ENCODE measurements around the gene PRKCA. TPM values are rescaled to one million over a fixed set of nuclear protein-coding genes. Genes with fewer than 3 reads are reported as not detected.

Gene PRKCA
- total RNA-seq, 3 donors from 2014 or later (not counting 1 experiment from before 2014, with no cell fraction given), result 19.6 to 29.0 (median 20.4) TPM

DNA sequence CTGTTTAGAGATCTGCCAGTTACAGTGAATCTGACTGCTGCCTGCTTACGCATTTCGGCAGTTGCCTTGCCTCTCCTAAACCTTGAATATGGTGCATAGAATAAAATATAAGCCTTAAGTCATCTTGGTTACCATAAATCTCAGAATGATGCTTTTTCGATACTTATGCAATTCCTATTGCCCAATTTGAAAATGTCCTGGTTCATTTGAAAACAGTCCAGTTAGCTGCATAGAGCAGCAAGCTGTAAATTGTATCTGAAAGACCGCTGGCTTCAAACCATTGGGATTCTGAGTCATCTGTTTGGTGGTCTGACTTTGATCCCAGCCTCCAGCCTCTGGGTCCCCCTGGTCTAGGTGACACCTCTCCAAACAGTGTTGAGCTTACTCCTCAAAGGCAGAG lies 2.7 kb upstream of the PRKCA start:
- Mint-ChIP-seq H3K4me1 (peaks cover 24 to 32% of the 10 kb centered on the region in 2 donors), H3K36me3 (no peaks in the 10 kb centered on the region), H3K27me3 (ENCODE audit: low read depth in 2 of 2) (peaks cover 0 to 4% of the 10 kb centered on the region in 2 donors), H3K4me3 (no peak overlapping the region), H3K9me3 (no peaks in the 10 kb centered on the region), H3K27ac (no peak overlapping the region)
- ATAC-seq (no peak), DNase-seq (no peak)
- 94% methylated on average over 4 of the region's 4 CpGs for WGBS (ENCODE audit: insufficient coverage)
- Histone ChIP-seq H3K36me3 (ENCODE audit: control insufficient read depth, insufficient read depth, low read length) (no peaks in the 10 kb centered on the region), H3K27me3 (ENCODE audit: control insufficient read depth, insufficient read depth, low read length) (no peaks in the 10 kb centered on the region), H3K27ac (ENCODE audit: low read length) (no peak overlapping the region), H3K4me1 (ENCODE audit: control insufficient read depth, insufficient read depth, low read length) (peaks cover 20% of the 10 kb centered on the region), H3K4me3 (ENCODE audit: low read length) (no peak overlapping the region), H3K9me3 (ENCODE audit: control insufficient read depth, insufficient read depth, low read length) (no peaks in the 10 kb centered on the region)
- TF ChIP-seq, protein P1, sequence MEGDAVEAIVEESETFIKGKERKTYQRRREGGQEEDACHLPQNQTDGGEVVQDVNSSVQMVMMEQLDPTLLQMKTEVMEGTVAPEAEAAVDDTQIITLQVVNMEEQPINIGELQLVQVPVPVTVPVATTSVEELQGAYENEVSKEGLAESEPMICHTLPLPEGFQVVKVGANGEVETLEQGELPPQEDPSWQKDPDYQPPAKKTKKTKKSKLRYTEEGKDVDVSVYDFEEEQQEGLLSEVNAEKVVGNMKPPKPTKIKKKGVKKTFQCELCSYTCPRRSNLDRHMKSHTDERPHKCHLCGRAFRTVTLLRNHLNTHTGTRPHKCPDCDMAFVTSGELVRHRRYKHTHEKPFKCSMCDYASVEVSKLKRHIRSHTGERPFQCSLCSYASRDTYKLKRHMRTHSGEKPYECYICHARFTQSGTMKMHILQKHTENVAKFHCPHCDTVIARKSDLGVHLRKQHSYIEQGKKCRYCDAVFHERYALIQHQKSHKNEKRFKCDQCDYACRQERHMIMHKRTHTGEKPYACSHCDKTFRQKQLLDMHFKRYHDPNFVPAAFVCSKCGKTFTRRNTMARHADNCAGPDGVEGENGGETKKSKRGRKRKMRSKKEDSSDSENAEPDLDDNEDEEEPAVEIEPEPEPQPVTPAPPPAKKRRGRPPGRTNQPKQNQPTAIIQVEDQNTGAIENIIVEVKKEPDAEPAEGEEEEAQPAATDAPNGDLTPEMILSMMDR (IDR thresholded peaks at IDR 0.05), result no peak
- intact Hi-C loops (cut with micrococcal nuclease), result loop anchor here (5.0 kb wide), 1 partner anchor 268 kb away; no protein-coding TSS in a partner anchor

DNA sequence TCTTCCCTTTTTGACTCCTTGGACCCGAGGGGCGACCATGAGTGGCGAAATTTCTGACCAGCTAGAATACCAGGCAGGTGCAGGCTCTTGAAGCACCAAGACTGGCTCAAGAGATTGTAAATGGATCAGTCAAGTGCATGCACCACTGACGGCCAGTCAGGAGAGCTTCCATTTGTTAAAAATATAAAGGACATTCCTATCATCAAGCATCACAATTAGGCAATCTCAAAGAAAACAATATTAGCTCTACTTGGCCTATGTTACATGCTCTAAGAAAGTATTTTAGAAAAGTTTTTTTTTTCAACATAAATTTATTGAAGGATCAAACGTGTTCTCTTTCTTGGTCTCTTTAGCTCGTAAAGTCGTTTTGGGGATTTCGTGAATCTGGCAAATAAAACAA lies 1.5 kb upstream of the PRKCA start:
- ATAC-seq (no peak), DNase-seq (no peak)
- Histone ChIP-seq H3K27me3 (ENCODE audit: control insufficient read depth, insufficient read depth, low read length) (no peaks in the 10 kb centered on the region), H3K36me3 (ENCODE audit: control insufficient read depth, insufficient read depth, low read length) (no peaks in the 10 kb centered on the region), H3K4me3 (ENCODE audit: low read length) (no peak overlapping the region), H3K9me3 (ENCODE audit: control insufficient read depth, insufficient read depth, low read length) (no peaks in the 10 kb centered on the region), H3K27ac (ENCODE audit: low read length) (no peak overlapping the region), H3K4me1 (ENCODE audit: control insufficient read depth, insufficient read depth, low read length) (peaks cover 20% of the 10 kb centered on the region)
- WGBS (ENCODE audit: insufficient coverage), result 92% methylated on average over 8 of the region's 8 CpGs
- Mint-ChIP-seq H3K9me3 (no peaks in the 10 kb centered on the region), H3K27ac (peak overlapping the region in 1 of 2 donors; percentile 62), H3K27me3 (ENCODE audit: low read depth in 2 of 2) (peaks cover 0 to 4% of the 10 kb centered on the region in 2 donors), H3K36me3 (no peaks in the 10 kb centered on the region), H3K4me1 (peaks cover 24 to 34% of the 10 kb centered on the region in 2 donors), H3K4me3 (peak overlapping the region; percentile 98)
- intact Hi-C loops (cut with micrococcal nuclease), result loop anchor here (5.0 kb wide), 1 partner anchor 266 kb away; no protein-coding TSS in a partner anchor
- TF ChIP-seq, protein P1 (IDR thresholded peaks at IDR 0.05), result no peak

DNA sequence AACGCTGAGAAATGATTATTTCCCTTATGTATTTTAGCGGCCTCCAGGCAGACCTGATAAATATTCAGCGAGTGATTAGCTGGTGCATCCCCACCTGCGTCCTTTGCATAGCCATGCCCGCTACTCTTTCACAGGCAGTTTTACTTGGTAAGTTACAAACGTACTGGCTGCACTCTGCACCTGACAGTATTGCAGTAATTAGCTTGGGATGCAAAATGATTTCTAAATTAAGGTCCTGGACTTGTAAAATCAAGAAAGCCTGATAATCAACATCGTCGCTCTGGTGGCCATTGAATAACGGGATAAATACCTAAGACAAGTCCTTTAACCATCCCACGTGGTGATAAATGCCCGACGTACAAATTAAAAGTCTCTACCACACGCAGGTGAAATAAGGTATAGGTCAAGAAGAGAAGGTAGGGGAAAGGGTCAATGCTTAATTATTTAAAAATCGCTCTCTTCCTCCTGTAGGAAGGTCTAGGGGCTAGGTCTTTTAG lies 998 bp upstream of the PRKCA start:
- Mint-ChIP-seq H3K4me1 (peaks cover 24 to 34% of the 10 kb centered on the region in 2 donors), H3K9me3 (no peaks in the 10 kb centered on the region), H3K27ac (peak overlapping the region; percentile 62 to 88), H3K27me3 (ENCODE audit: low read depth in 2 of 2) (peaks cover 0 to 4% of the 10 kb centered on the region in 2 donors), H3K36me3 (no peaks in the 10 kb centered on the region), H3K4me3 (peak overlapping the region; percentile 98)
- 67% methylated on average over 9 of the region's 14 CpGs for WGBS (ENCODE audit: insufficient coverage)
- DNase-seq (no peak), ATAC-seq (no peak)
- intact Hi-C loops (cut with micrococcal nuclease), result loop anchor here (5.0 kb wide), 1 partner anchor 266 kb away; no protein-coding TSS in a partner anchor
- Histone ChIP-seq H3K27ac (ENCODE audit: low read length) (no peak overlapping the region), H3K9me3 (ENCODE audit: control insufficient read depth, insufficient read depth, low read length) (no peaks in the 10 kb centered on the region), H3K36me3 (ENCODE audit: control insufficient read depth, insufficient read depth, low read length) (no peaks in the 10 kb centered on the region), H3K4me3 (ENCODE audit: low read length) (peak overlapping the region; percentile 68), H3K4me1 (ENCODE audit: control insufficient read depth, insufficient read depth, low read length) (peaks cover 20% of the 10 kb centered on the region), H3K27me3 (ENCODE audit: control insufficient read depth, insufficient read depth, low read length) (no peaks in the 10 kb centered on the region)
- TF ChIP-seq, protein P1 (IDR thresholded peaks at IDR 0.05), result no peak
